Prostate gland (tissue), 2 donors: ENCODE results near the gene HSF5.

ENCODE experiments used
- POLR2AphosphoS5 ChIP-seq: sonication (generic); formaldehyde crosslinking; IDR thresholded peaks from one replicate; pipeline ENCODE4 v1.6.1; 2017; ENCODE audit warnings: antibody characterized with exemption
- TF ChIP-seq, protein P1 (sequence below), 4 experiments: fragments of 200-600 bp in 2 of 4; fragments of 450-650 bp in 2 of 4; sonication (generic) in 2 of 4; IDR thresholded peaks; 1 replicate in 3 of 4; 2 replicates in 1 of 4; pipeline ENCODE4 v1.5.1; 2016 to 2019; ENCODE audit warnings: antibody characterized with exemption in 4 of 4, mild to moderate bottlenecking in 2 of 4, moderate library complexity in 2 of 4

DNA sequence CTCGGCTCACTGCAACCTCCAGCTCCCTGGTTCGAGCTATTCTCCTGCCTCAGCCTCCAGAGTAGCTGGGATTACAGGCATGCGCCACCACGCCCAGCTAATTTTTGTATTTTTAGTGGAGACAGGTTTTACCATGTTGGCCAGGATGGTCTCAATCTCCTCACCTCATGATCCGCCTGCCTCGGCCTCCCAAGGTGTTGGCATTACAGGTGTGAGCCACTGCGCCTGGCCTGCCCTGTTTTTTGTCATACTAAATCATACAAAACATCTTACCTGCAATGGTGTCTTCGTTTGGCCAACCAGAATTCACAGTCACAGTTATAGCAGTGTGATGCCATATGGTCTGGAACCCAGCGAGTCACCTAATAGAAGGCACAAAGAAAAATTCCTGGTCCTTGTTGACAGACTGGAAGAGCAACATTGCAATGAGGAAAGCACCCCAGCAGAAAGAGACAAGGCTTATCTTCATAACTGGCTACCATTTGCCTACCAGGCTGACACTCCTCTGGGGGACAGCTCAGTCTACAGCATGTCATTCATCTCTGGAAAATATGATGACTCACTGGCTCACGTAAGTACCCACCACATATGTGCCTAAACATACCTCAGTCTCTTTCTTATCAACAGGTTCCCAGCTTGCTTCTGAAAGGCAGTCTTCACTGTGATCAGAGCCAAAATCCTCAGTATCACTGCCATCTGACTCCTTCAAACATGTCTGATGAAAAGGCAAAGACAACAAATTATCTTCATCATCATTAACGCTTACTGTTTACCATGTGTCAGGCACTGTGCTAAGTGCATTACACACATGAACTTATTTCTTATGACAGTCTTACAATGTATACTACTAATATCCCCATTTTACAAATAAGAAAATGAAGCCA lies 4.3 kb upstream of the HSF5 start:
- no peak for TF ChIP-seq POLR2AphosphoS5
- TF ChIP-seq, protein P1, sequence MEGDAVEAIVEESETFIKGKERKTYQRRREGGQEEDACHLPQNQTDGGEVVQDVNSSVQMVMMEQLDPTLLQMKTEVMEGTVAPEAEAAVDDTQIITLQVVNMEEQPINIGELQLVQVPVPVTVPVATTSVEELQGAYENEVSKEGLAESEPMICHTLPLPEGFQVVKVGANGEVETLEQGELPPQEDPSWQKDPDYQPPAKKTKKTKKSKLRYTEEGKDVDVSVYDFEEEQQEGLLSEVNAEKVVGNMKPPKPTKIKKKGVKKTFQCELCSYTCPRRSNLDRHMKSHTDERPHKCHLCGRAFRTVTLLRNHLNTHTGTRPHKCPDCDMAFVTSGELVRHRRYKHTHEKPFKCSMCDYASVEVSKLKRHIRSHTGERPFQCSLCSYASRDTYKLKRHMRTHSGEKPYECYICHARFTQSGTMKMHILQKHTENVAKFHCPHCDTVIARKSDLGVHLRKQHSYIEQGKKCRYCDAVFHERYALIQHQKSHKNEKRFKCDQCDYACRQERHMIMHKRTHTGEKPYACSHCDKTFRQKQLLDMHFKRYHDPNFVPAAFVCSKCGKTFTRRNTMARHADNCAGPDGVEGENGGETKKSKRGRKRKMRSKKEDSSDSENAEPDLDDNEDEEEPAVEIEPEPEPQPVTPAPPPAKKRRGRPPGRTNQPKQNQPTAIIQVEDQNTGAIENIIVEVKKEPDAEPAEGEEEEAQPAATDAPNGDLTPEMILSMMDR (IDR thresholded peaks at IDR 0.05): no peak
